CD4-positive, alpha-beta T cell treated with Interleukin-15 for 1 hour (primary cell): ENCODE results near the gene P2RY8.
A peak's percentile ranks its signal among the peaks of the same experiment; 100 is the strongest.
"Not testable (repeated sequence)": the region's sequence is repeated elsewhere in the genome, so short reads cannot be mapped to it uniquely, and the experiment has no call there.

Experiments
- DNase-seq: peaks from one replicate; pipeline ENCODE4 v3.0.0-alpha.2; 2020

Gene P2RY8

DNA sequence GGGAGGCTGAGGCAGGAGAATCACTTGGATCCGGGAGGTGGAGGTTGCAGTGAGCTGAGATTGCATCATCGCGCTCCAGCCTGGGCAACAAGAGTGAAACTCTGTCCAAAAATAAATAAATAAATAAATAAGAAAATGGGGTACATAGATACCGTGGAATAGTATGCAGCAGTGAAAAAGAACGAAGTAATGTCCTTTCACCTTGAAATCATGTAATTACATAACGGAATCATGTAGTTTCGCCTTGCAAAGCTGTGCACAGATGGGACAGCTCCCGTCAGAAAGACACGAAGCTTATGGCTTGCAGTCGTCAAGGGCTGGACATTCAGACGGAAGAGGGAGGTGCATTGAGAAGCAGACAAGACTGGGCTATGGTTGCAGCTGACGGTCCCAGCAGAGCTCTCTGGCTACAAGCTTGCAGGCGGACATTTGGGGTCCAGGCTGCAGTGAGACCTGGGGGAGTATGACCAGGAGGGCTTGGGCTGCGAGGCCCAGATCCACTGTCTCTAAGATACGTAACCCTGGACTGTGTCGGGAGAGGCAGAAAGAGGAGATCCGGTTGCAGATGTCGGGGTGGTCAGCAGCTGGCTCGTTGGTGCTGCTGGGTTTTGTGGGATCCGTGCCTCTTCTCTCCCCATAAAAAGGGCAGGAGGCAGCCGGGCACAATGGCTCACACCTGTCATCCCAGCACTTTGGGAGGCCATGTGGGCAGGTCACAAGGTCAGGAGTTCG lies 6.2 kb upstream of the P2RY8 start:
- no peak for DNase-seq

DNA sequence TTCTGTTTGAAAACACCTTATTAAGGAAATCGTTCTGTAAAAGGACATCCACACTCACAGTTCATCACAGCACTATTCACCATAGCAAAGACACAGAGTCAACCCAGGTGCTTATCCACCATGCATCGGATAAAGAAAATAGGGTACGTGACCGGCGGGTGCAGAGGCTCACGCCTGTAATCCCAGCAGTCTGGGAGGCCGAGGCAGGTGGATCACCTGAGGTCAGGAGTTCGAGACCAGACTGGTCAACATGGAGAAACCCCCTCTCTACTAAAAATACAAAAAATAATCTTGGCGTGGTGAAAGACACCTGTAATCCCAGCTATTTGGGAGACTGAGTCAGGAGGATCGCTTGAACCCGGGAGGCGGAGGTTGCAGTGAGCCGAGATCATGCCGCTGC lies 2.2 kb upstream of the P2RY8 start:
- DNase-seq = not testable (repeated sequence)

DNA sequence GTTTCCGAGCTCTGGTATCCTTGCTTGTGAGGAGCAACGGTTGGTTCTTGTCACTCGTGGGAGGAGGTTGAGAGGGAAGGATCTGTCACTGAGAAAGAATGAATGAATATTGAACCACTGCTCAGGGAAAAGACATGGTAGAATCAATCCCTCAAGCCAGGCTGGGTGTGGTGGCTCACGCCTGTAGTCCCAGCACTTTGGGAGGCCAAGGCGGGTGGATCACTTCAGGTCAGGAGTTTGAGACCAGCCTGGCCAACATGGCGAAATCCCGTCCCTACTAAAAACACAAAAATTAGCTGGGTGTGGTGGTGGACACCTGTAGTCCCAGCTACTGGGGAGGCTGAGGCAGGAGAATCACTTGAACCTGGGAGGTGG lies 718 bp upstream of the P2RY8 start:
- not testable (repeated sequence) for DNase-seq

DNA sequence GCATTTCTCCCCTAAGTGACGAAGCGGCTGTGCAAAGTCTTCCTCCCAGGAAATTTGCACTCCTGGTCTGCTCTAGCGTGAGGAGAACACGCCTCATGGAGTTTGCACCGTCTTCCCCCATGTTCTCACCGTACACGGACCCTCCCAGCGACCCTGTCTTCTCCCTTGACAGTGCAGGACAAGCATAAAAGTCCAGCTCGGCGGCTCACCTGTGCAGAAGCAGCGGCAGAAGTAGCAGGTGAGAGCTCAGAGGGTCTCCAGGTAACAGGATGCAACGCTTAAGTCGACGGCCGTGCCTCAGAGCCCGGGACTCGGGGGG lies 314 bp downstream of the P2RY8 start:
- no peak for DNase-seq

DNA sequence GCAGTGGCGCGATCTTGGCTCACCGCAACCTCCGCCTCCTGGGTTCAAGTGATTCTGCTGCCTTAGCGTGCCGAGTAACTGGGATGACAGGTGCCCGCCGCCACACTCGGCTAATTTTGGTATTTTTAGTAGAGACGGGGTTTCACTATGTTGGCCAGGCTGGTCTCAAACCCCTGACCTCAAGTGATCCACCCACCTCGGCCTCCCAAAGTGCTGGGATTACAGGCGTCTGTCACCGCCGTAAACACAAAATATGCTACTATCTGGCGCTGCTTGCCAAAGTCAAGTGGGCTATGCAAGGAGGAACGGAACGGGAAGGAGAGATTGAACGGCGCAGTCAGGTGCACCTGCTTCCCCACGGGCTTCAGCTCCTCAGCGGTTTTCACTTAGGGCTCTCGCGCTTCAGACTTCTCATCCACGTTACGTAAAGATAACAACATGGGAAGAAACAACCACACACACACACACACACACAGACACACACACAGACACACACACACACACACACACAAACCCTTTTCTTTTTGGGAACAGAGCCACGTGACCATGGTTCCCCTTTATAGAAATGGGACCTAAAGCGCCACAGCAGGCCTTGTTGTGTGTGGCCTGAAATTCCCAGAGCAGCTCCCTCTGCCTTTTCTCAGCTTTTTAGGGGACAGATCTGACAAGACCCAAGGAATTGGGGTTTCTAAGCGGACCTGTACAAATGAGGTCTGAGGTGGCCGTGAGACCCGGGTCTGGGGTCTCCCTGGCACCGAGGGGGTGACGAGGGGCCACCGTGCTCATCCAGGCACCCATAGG lies 1.5 kb downstream of the P2RY8 start:
- peak; percentile 56 for DNase-seq

DNA sequence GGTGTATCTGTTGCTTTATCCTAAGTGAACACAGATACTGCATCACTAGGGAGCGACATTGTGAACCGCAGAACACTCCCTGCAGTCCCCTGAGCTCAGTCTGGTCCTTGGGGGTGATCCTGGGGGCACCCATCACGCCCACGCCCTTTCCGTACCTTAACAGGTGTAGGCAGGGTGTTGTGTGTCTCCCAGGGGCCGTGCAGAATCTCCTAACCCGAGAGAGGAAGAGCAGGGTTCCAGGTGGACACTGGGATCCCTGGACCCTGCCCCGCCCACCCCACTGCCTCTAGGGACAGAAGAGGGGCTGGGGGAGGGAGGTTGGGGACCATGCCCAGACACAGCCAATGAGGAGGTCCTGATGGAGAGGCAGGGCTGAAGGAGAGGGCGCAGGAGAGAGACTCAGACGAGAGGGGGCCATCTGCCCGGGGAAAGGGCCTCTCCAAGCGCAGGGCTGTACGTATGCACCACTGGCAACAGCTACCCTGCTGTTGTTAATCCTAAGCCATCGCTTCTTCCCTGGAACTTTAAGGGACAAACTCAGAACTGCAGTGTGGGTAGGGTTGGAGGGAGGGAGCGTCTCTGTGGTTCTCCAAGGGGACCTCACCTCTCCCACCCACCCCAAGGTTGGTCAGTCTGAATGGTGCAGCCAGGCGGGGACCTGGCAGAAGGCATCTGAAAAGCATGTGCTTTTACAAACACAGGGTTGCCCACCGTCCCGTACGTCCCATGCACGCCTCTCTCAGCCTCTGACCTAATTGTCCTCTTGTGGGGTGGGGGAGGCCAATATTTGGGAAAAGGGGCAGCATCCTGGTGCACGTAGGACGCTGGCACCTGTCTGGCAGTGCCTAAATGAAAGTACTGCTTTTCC lies 2.5 kb downstream of the P2RY8 start:
- DNase-seq = peak; percentile 33

DNA sequence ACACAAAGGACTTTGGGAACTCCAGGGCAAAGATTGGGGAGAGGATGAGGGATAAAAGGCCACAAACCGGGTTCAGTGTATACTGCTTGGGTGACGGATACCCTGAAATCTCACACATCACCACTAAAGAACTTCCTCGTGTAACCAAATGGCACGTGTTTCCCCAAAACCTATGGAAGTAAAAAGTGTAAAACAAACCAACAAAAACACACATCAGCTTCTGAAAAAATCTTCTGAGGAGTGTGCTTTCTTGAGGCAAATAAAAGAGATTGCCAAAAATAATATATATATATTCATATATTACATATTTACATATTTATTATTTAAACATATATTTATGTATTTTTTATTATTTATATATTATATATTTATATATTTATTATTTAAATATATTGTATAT lies 3.9 kb downstream of the P2RY8 start:
- DNase-seq = no peak

DNA sequence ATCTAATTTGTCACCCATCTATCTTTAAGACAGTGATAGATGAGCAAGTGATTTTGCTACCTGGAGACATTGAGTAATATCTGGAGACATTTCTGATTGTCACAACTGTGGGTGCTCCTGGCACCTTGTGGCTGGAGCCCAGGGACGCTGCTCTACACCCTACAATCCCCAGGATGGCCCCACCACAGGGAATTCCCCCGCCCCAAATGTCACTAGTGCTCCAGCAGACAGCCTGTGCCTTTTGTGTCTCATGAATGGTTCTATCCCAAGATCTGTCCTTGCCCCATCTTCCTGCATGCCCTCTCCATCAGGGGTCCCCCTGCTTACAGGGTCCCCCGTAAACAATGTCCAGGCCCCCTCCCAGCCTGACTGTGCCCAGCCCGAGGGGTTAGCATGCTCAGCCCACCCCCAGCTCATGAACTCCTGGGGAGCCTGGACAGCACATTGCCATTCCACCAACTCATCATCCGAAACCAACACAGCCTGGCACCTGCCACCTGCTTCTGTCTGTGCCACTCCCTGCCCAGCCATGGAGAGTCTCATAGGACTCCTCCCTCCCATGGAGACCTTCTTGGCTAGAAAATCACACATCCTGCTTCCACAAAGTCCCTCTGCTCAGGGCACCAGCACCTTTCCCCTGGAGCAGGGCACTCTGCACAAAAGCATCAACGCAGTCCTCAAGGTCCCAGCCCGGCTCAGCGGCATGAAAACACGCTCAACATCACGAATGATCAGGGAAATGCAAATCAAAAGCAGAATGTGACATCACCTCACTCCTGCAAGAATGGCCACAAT lies 5.7 kb downstream of the P2RY8 start:
- no peak for DNase-seq

DNA sequence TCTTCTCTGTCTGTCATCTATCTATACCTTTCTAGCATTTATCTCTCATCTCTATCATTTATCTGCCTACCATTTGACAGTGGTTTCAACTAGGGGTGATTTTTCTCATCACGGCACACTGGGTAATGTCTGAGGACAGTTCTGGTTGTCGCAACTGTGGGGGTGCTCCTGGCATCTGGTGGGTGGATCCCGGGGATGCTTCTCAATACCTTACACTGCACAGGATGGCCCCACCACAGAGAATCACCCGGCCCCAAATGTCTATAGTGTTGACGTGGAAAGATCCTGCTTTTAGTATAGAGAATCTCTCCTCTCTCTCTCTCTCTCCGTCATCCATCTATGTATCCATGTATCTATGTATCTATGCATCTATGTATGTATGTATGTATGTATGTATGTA lies 7.2 kb downstream of the P2RY8 start:
- DNase-seq = no peak

DNA sequence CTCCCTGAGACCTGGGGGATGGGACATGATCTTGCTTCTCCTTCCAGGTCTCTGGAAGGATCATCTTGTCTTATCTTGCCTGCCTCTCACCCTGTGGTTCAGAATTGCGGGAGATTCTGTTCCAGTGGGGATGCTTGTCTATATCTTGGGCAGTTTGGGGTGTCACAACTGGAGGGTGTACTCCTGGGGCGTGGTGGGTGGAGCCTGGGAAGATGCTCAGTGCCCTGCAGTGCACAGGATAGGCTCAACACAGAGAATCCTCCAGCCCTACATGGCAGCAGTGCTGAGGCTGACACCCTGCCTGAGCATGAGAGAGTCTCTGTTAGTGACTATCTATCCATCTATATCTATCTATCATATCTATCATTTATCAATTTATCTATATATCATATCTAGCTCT lies 7.7 kb downstream of the P2RY8 start:
- DNase-seq = no peak

DNA sequence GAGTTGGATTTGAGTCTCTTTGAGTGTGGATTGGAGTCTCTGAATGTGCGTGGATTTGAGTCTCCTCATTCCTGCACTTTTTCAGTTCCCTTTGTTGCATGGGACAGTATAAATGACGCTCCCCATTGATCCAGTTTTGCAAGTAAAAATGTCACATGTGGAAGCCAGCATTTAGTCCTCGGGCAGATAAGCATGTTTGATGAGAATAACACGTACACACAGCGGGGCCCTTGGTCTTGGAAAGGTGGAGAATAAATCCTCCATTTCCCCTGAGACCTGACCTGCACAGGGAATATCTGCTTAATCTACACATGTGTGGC lies 8.1 kb downstream of the P2RY8 start:
- DNase-seq = no peak

DNA sequence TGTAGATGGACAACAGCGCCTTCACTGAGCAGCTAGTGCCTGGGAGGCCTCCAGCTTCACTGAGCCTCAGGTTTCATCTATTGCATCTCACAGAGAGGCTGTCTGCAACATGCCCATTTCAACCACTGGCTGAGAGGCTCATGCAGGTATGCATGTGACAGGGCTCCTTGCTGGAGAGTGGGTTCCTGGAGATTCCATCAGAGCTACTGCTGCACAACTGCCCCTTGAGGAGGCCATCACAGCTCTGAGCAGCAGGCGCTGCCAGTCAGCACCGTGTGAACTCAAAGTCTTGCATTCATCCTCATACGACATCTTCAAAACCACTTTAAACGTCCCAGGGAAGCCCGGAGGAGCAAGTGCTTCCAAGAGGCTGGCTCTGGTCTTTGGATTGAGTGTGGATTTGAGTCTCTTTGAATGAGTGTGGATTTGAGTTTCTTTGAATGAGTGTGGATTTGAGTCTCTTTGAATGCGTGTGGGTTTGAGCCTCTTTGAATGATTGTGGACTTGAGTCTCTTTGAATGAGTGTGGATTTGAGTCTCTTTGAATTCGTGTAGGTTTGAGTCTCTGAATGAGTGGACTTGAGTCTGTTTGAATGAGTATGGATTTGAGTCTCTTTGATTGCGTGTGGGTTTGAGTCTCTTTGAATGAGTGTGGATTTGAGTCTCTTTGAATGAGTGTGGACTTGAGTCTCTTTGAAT lies 8.7 kb downstream of the P2RY8 start:
- no peak for DNase-seq

DNA sequence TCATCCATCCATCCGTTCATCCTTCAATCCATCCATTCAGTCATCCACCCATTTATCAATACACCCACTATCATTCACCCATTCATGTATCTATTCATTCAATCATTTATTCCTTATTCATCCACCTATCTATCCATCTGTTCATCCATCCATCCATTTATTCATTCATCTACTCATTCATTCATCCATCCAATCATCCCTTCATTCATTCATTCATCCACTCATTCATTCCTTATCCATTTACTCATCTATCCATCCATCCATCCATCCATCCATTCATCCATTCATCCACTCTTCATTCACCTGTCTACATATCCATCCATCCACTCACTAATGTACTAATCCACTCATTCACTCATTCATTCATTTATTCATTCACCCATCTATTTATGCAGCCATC lies 9.5 kb downstream of the P2RY8 start:
- DNase-seq = no peak

DNA sequence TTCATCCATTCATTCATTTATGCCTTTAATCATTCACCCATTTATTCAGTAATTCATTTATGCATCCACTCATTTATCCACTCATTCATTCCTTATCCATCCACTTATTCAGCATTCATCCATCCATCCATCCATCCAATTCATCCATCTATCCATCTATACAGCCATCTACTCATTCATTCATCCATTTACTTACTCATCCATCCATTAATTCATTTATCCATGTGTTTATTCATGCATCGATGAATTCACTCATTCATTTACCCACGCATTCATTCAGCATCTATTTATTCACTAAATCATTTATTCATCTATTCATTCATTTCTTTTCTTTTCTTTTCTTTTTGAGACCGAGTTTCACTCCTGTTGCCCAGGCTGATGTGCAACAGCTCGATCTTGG lies 10.4 kb downstream of the P2RY8 start:
- no peak for DNase-seq

DNA sequence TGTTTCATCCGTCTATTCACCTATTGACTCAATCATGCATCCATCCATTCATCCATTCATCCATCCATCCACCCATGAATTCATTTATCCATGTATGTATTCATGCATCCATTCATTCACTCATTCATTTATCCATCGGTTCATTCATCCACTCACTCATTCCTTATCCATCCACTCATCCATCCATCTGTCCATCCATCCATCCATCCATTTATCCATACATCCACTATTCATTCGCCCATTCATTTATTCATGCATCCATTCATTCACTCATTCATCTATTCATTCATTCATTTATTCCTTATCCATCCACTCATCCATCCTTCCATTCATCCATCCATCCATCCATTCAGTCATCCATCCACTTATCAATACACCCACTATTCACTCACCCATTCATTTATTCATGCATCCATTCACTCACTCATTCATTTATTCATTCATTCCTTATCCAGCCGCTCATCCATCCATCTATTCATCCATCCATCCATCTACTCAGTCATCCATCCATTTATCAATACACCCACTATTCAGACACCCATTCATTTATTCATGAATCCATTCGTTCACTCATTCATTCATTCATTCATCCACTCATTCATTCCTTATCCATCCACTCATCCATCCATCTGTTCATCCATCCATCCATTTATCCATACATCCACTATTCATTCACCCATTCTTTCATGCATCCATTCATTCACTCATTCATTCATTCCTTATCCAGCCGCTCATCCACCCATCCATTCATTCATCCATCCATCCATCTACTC lies 11.2 kb downstream of the P2RY8 start:
- DNase-seq = no peak

DNA sequence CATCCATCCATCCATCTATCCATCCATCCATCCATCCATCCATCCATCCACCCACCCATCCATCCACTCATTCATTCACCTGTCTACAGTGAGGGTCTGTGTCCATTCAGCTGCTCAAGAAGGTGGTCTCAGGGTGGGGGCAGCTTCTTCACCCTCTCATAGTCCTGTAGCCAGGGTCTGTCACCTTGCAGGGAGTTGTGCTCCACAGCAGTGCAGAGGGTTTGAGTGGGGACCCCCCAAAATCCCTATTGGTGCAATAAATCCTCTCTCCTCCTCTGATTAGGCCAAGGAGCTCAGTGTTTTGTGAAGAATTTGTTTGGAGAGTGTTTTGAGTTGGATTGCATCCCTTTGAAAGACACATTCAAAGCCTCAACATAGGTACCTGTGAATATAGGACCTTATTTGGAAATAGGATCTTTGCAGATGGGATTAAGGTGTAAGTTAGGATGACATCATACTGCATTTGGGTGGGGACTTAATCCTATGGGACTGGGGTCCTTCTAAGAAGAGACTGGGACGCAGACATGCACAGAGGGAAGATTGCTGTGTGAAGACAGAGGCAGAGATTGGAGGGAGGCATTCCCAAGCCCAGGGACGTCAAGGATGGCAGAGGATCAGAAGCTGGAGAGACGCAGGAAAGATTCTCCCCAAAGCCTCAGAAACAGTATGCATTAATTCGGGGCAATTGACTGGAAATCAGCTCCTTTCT lies 12.0 kb downstream of the P2RY8 start:
- no peak for DNase-seq

DNA sequence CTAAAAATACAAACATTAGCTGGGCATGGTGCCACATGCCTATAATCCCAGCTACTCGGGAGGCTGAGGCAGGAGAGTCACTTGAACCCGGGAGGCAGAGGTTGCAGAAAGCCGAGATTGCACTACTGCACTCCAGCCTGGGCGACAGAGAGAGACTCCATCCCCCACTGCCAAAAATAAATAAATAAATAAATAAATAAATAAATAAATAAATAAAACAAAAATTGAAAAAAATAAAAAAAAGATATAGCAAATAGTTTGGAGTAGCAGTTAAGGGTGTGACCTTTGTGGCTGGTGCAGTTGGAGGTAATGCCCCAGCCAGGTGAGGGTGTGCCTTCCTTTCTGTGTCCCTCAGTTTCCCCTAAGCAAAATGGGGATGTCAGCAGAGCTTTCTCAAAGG lies 14.1 kb downstream of the P2RY8 start:
- DNase-seq = not testable (repeated sequence)

DNA sequence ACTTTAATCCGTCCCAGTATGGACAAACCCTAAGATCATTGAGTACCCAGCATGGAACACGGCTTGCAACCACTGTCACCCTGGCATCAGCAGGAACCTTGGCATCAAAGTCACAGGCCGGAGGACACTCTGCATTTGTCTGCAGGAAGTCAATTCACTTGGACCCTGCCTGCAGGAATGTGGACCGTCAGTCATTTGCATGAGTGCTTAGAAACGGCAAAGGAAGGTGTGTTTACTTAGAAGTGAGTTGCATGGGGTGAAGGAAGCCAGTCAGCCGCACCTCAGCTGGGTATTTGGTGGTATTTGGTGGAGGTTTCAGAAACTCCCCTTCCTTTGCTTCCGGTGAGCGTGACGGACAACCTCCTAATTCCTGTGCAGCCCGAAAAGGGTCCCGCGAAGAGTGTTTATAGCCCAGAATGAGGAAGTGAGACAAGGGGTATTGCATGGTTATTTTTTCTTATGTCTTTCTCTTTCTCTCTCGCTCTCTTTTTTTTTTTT lies 15.5 kb downstream of the P2RY8 start:
- DNase-seq = peak; percentile 89

DNA sequence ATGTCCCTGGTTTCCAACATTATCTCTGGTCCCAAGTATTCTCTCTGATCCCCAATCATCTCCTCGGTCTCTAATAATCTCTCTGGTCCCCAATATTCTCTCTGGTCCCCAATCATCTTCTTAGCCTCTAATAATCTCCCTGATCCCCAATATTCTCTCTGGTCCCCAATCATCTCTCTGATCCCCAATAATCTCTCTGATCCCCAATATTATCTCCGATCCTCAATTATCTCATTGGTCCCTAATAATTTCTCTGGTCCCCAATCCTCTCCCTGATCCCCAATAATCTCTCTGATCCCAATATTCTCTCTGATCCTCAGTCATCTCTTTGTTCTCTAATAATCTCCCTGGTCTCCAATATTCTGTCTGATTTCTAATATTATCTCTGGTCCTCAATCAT lies 16.6 kb downstream of the P2RY8 start:
- no peak for DNase-seq

DNA sequence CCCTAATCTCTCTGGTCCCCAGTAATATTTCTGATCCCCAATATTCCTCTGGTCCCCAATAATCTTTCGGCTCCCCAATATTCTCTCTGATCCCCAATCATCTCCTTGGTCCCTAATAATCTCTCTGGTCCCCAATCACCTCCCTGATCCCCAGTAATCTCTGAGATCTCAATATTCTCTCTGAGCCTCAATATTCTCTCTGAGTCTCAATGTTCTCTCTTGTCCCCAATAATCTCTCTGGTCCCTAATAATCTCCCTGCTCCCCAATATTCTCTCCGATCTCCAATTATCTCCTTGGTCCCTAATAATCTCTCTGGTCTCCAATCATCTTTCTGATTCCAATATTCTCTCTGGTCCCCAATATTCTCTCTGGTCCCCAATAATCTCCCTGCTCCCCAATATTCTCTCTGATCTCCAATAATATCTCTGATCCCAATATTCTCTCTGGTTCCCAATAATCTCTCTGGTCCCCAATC lies 17.9 kb downstream of the P2RY8 start:
- no peak for DNase-seq

DNA sequence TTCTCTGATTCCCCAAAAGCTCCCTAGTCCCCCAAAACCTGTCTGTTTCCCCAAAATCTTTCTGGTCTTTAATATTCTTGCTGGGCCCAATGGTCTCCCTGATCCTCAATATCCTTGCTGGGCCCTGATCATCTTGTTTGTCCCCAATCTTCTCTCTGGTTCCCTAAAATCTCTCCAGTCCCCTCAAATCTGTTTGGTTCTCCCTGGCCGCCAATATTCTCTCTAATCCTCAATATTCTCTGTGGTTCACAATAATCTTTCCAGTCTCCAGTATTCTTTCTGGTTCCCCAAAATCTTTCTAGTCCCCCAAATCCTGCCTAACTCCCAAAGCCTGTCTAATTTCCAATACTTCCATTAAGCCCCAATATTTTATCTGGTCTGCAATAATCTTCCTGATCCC lies 18.5 kb downstream of the P2RY8 start:
- no peak for DNase-seq
